Mesenchymal stem cell (in vitro differentiated cells and primary cell): ENCODE data around the gene TNRC6C.

Experiments used
- DNase-seq: peaks from one replicate; pipeline ENCODE4 v3.0.0-alpha.2; 2013
- H2AFZ ChIP-seq: one replicate; pipeline ENCODE4 v1.6.1; 2013; ENCODE audit warnings: low read depth, mild to moderate bottlenecking, control low read depth, inconsistent platforms, low read length, moderate library complexity
- H2AK5ac ChIP-seq: 2 replicates; pipeline ENCODE4 v1.6.1; 2013; ENCODE audit warnings: low read length, moderate library complexity, mild to moderate bottlenecking, inconsistent platforms; ENCODE audit not compliant: severe bottlenecking
- H2BK120ac ChIP-seq: one replicate; pipeline ENCODE4 v1.6.1; 2013; ENCODE audit warnings: low read depth, mild to moderate bottlenecking, inconsistent platforms, low read length, moderate library complexity
- H2BK12ac ChIP-seq, 2 experiments: one replicate each; pipeline ENCODE4 v1.6.1; 2013; ENCODE audit warnings: inconsistent platforms in 2 of 2, low read length in 2 of 2, mild to moderate bottlenecking in 2 of 2, moderate library complexity in 2 of 2, control low read depth in 1 of 2
- H2BK15ac ChIP-seq: one replicate; pipeline ENCODE4 v1.6.1; 2013; ENCODE audit warnings: mild to moderate bottlenecking, low read depth, inconsistent platforms; ENCODE audit not compliant: poor library complexity, severe bottlenecking
- H2BK5ac ChIP-seq: 2 replicates; pipeline ENCODE4 v1.6.1; 2013; ENCODE audit warnings: low read depth, mild to moderate bottlenecking, low read length, control low read depth, inconsistent platforms; ENCODE audit not compliant: poor library complexity, severe bottlenecking
- H3K14ac ChIP-seq, 2 experiments: one replicate each; pipeline ENCODE4 v1.6.1; 2013; ENCODE audit warnings: inconsistent platforms in 2 of 2, low read length in 2 of 2, control low read depth in 1 of 2, mild to moderate bottlenecking in 1 of 2, moderate library complexity in 1 of 2
- H3K18ac ChIP-seq, 2 experiments: one replicate each; pipeline ENCODE4 v1.6.1; 2013; ENCODE audit warnings: inconsistent platforms in 2 of 2, low read length in 2 of 2, control low read depth in 1 of 2, low read depth in 1 of 2, mild to moderate bottlenecking in 1 of 2
- H3K23ac ChIP-seq, 2 experiments: one replicate each; pipeline ENCODE4 v1.6.1; 2013; ENCODE audit warnings: inconsistent platforms in 2 of 2, low read length in 2 of 2, mild to moderate bottlenecking in 2 of 2, moderate library complexity in 2 of 2, control low read depth in 1 of 2
- H3K27ac ChIP-seq: 2 replicates; pipeline ENCODE4 v1.5.1; 2013; ENCODE audit warnings: mild to moderate bottlenecking, moderate library complexity, low read length, control low read depth, inconsistent platforms; ENCODE audit not compliant: poor library complexity, severe bottlenecking
- H3K27me3 ChIP-seq, 2 experiments: 2 replicates each; pipeline versions ENCODE4 v1.6.1 to v1.7.0; 2013; ENCODE audit warnings: low read length in 2 of 2, mild to moderate bottlenecking in 2 of 2, moderate library complexity in 2 of 2, control low read depth in 1 of 2, inconsistent platforms in 1 of 2; ENCODE audit not compliant: control insufficient read depth in 1 of 2, insufficient read depth in 1 of 2
- H3K36me3 ChIP-seq, 2 experiments: 2 replicates each; pipeline versions ENCODE4 v1.6.1 to v1.7.0; 2013; ENCODE audit warnings: low read length in 2 of 2, control low read depth in 1 of 2, inconsistent platforms in 1 of 2, low read depth in 1 of 2, mild to moderate bottlenecking in 1 of 2; ENCODE audit not compliant: insufficient read depth in 2 of 2, control insufficient read depth in 1 of 2
- H3K4ac ChIP-seq, 2 experiments: one replicate each; pipeline ENCODE4 v1.6.1; 2013; ENCODE audit warnings: inconsistent platforms in 2 of 2, low read length in 2 of 2, mild to moderate bottlenecking in 2 of 2, moderate library complexity in 2 of 2, control low read depth in 1 of 2, low read depth in 1 of 2
- H3K4me1 ChIP-seq: 2 replicates; pipeline ENCODE4 v1.6.1; 2013; ENCODE audit warnings: low read depth, low read length, control low read depth; ENCODE audit not compliant: control insufficient read depth, insufficient read depth
- H3K4me2 ChIP-seq: 2 replicates; pipeline ENCODE4 v1.6.1; 2013; ENCODE audit warnings: low read length, mild to moderate bottlenecking, inconsistent platforms; ENCODE audit not compliant: poor library complexity, severe bottlenecking
- H3K4me3 ChIP-seq, 2 experiments: 2 replicates each; pipeline versions ENCODE4 v1.5.1 to v1.7.0; 2013; ENCODE audit warnings: low read length in 2 of 2, mild to moderate bottlenecking in 2 of 2, control low read depth in 1 of 2, low read depth in 1 of 2; ENCODE audit not compliant: insufficient read depth in 1 of 2
- H3K79me1 ChIP-seq: replicated peaks from 2 replicates; pipeline ENCODE4 v1.6.1; 2013; ENCODE audit warnings: mild to moderate bottlenecking, control low read depth, low read length, inconsistent platforms; ENCODE audit not compliant: poor library complexity, severe bottlenecking
- H3K9ac ChIP-seq: 2 replicates; pipeline ENCODE4 v1.7.0; 2013; ENCODE audit warnings: mild to moderate bottlenecking, low read length, moderate library complexity
- H3K9me3 ChIP-seq: 2 replicates; pipeline ENCODE4 v1.7.0; 2013; ENCODE audit warnings: mild to moderate bottlenecking, low read length; ENCODE audit not compliant: control insufficient read depth
- H4K8ac ChIP-seq: one replicate; pipeline ENCODE4 v1.6.1; 2013; ENCODE audit warnings: inconsistent platforms, mild to moderate bottlenecking, low read length, moderate library complexity
- H4K91ac ChIP-seq: one replicate; pipeline ENCODE4 v1.6.1; 2013; ENCODE audit warnings: mild to moderate bottlenecking, low read length, inconsistent platforms
- WGBS: methylation state at CpG from one replicate; pipeline ENCODE4 v1.1.7; 2013; ENCODE audit warnings: mixed read lengths; 5-methylcytosine and 5-hydroxymethylcytosine counted together

Gene TNRC6C

DNA sequence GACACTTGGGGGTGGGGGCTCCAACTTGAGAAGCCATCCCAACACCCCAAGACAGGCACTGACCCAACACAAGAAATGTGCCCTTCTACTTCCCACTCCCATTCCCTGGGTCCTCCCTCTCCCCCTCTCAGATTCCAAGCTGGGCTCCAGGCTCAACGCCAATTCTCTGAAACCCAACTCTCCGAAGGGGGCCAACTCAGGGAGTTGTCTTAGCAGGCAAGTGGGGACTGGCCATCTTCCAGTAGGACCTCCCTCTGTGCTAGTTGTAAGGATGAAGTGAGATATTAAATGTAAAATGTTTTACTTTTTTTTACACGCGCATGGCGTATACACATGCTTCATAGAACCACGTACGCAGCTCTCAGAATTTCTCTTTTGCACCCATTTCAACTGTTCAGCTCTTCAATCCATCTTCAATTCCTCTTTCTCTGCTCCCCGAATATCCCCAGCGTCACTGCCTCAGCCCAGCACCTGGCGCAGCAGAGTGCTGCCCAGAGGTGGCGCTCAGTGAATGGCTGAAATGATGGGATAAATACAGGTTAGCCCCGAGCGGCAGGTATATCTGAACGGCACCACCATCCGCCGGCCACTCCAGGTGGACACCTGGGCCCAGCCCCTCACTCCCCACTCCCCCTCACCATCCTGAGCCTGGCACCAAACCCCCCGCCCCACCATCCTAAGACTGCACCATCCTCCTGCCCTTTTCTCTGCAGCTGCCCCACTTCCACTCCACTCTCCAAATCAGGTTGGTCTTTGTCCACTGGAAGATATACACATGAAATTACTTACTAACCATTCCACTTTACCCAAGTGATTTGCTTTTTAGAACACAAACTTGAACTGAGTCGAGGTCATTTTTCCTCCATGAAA, 43.9 kb upstream of the TNRC6C start:
- Histone ChIP-seq H3K4me1 (peaks cover 3% of the 10 kb centered on the region), H3K23ac (no peak overlapping the region), H2BK5ac (no peak overlapping the region), H3K18ac (no peak overlapping the region), H2BK15ac (no peak overlapping the region), H4K8ac (no peak overlapping the region), H3K9me3 (no peaks in the 10 kb centered on the region), H2AFZ (no peak overlapping the region), H3K27ac (no peak overlapping the region), H3K4ac (no peak overlapping the region), H4K91ac (no peak overlapping the region), H3K36me3 (no peaks in the 10 kb centered on the region), H3K27me3 (peaks cover 35 to 58% of the 10 kb centered on the region in 2 experiments), H3K9ac (no peak overlapping the region), H3K79me1 (no peaks in the 10 kb centered on the region), H3K14ac (no peak overlapping the region), H3K4me2 (no peak overlapping the region), H2BK120ac (no peak overlapping the region), H3K4me3 (no peak overlapping the region), H2AK5ac (no peak overlapping the region), H2BK12ac (no peak overlapping the region)
- no peak for DNase-seq
- WGBS: 53% methylated on average over 18 of the region's 18 CpGs

- H4K8ac ChIP-seq: no peak overlapping the region
- no peak overlapping the region for H2AFZ ChIP-seq
- H3K9ac ChIP-seq: no peak overlapping the region
- no peak overlapping the region for H3K4me3 ChIP-seq
- H3K14ac ChIP-seq: no peak overlapping the region
- no peak overlapping the region for H3K23ac ChIP-seq
- no peak overlapping the region for H2BK5ac ChIP-seq
- no peak overlapping the region for H3K4ac ChIP-seq
- no peaks in the 10 kb centered on the region for H3K36me3 ChIP-seq
- no peak overlapping the region for H3K27ac ChIP-seq
- no peaks in the 10 kb centered on the region for H3K79me1 ChIP-seq
- H2BK15ac ChIP-seq: no peak overlapping the region
- peaks cover 3% of the 10 kb centered on the region for H3K4me1 ChIP-seq
- H3K4me2 ChIP-seq: no peak overlapping the region
- no peak overlapping the region for H2AK5ac ChIP-seq
- no peak overlapping the region for H2BK120ac ChIP-seq
- no peak overlapping the region for H3K18ac ChIP-seq
- no peak overlapping the region for H4K91ac ChIP-seq
- 77% methylated on average over 4 of the region's 7 CpGs for WGBS
- H3K9me3 ChIP-seq: no peaks in the 10 kb centered on the region
- DNase-seq: no peak
- peaks cover 32 to 54% of the 10 kb centered on the region in 2 experiments for H3K27me3 ChIP-seq
- no peak overlapping the region for H2BK12ac ChIP-seq
Observed at GRCh38 chr17:77915594-77916021, 42.9 kb upstream of the TNRC6C start.

GRCh38 chr17:77916264-77916663, 42.2 kb upstream of the TNRC6C start:
- H3K36me3 ChIP-seq: no peaks in the 10 kb centered on the region
- 64% methylated on average over 1 of the region's 6 CpGs for WGBS

GRCh38 chr17:77916703-77917481, 41.6 kb upstream of the TNRC6C start:
- no peak overlapping the region for H3K27ac ChIP-seq
- H3K4ac ChIP-seq: no peak overlapping the region
- H3K9ac ChIP-seq: no peak overlapping the region
- H3K4me2 ChIP-seq: no peak overlapping the region
- no peak overlapping the region for H3K4me3 ChIP-seq
- H3K14ac ChIP-seq: no peak overlapping the region
- H3K4me1 ChIP-seq: peaks cover 3% of the 10 kb centered on the region
- H2AFZ ChIP-seq: no peak overlapping the region
- H2BK5ac ChIP-seq: no peak overlapping the region
- H2BK15ac ChIP-seq: no peak overlapping the region
- H4K91ac ChIP-seq: no peak overlapping the region
- no peaks in the 10 kb centered on the region for H3K9me3 ChIP-seq
- no peak overlapping the region for H4K8ac ChIP-seq
- no peak overlapping the region for H2AK5ac ChIP-seq
- no peaks in the 10 kb centered on the region for H3K79me1 ChIP-seq
- H2BK120ac ChIP-seq: no peak overlapping the region
- no peaks in the 10 kb centered on the region for H3K36me3 ChIP-seq
- H3K23ac ChIP-seq: no peak overlapping the region
- H2BK12ac ChIP-seq: no peak overlapping the region
- no peak overlapping the region for H3K18ac ChIP-seq
- peaks cover 39 to 65% of the 10 kb centered on the region in 2 experiments for H3K27me3 ChIP-seq
- no peak for DNase-seq
- WGBS: 72% methylated on average over 17 of the region's 17 CpGs

More at GRCh38 chr17:77916264-77916663, 42.2 kb upstream of the TNRC6C start:
- Histone ChIP-seq H2AK5ac (no peak overlapping the region), H3K27me3 (peaks cover 33 to 58% of the 10 kb centered on the region in 2 experiments), H3K79me1 (no peaks in the 10 kb centered on the region), H2BK12ac (no peak overlapping the region), H3K27ac (no peak overlapping the region), H3K9ac (no peak overlapping the region), H3K14ac (no peak overlapping the region), H2BK120ac (no peak overlapping the region), H3K4me2 (no peak overlapping the region), H3K4me3 (no peak overlapping the region), H4K8ac (no peak overlapping the region), H3K18ac (no peak overlapping the region), H3K23ac (no peak overlapping the region), H3K9me3 (no peaks in the 10 kb centered on the region), H4K91ac (no peak overlapping the region), H3K4ac (no peak overlapping the region), H2BK5ac (no peak overlapping the region), H2AFZ (no peak overlapping the region), H3K4me1 (peaks cover 3% of the 10 kb centered on the region), H2BK15ac (no peak overlapping the region)
- DNase-seq: no peak
